ENCODE measurements around the gene ZNF532. TPM values are rescaled to one million over a fixed set of nuclear protein-coding genes. Genes with fewer than 3 reads are reported as not detected.

Gene ZNF532
- total RNA-seq, 4 donors from 2014 or later = 16.2 to 26.9 (median 22.7) TPM

- in situ Hi-C loops (cut with MboI; ENCODE audit: low pct_ligation_motif_present in 1 of 4, low pct_unique_long_range_greater_than_20kb in 1 of 4, low sequenced_read_pairs in 3 of 4) = no loop called here
- Histone ChIP-seq H3K36me3 (no peaks in the 10 kb centered on the region), H3K9me3 (no peaks in the 10 kb centered on the region), H3K27me3 (no peaks in the 10 kb centered on the region), H3K4me3 (no peak overlapping the region), H3K27ac (no peak overlapping the region), H3K4me1 (no peaks in the 10 kb centered on the region)
- intact Hi-C loops (cut with DNase I; ENCODE audit: low total_unique reads) = no loop called here
- TF ChIP-seq EP300 (IDR thresholded peaks at IDR 0.05; ENCODE audit: low read depth) (no peak), POLR2AphosphoS5 (IDR thresholded peaks at IDR 0.05) (no peak), CTCF (IDR thresholded peaks at IDR 0.05) (no peak), POLR2A (IDR thresholded peaks at IDR 0.05) (no peak)
- 87 to 91% methylated on average over 5 of the region's 5 CpGs for WGBS, 2 donors (ENCODE audit: low coverage in 1 of 2)
- DNase-seq = no peak
Observed at GRCh38 chr18:58902961-58903360, 38.3 kb downstream of the ZNF532 start.

DNA sequence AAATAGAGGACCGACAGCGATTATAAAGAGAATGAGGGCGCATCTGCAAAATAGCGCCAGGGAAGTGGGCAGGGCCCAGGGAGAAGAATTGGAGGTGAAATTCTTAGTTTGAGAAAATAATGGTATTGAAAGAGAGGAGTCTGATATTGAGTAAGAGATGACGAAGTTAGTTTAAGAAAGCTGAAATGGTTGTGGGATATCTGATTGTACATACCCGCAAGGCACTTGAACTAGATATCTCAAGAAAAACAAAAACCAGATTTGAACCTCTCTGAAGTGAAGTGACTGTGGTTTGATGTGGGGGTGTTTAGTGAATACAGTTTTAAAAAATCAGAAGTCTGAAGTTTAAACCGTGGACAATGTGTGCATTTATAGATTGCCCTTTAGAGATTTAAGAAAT lies 38.9 kb downstream of the ZNF532 start:
- TF ChIP-seq CTCF (IDR thresholded peaks at IDR 0.05) = no peak
- no peak for TF ChIP-seq EP300 (IDR thresholded peaks at IDR 0.05; ENCODE audit: low read depth)
- no peak for TF ChIP-seq POLR2A (IDR thresholded peaks at IDR 0.05)
- TF ChIP-seq POLR2AphosphoS5 (IDR thresholded peaks at IDR 0.05) = no peak
- H3K9me3 ChIP-seq = no peaks in the 10 kb centered on the region
- H3K27ac ChIP-seq = no peak overlapping the region
- in situ Hi-C loops (cut with MboI; ENCODE audit: low pct_ligation_motif_present in 1 of 4, low pct_unique_long_range_greater_than_20kb in 1 of 4, low sequenced_read_pairs in 3 of 4) = no loop called here
- H3K27me3 ChIP-seq = no peaks in the 10 kb centered on the region
- no peaks in the 10 kb centered on the region for H3K36me3 ChIP-seq
- DNase-seq = no peak
- intact Hi-C loops (cut with DNase I; ENCODE audit: low total_unique reads) = no loop called here
- no peaks in the 10 kb centered on the region for H3K4me1 ChIP-seq
- no peak overlapping the region for H3K4me3 ChIP-seq
- 89 to 96% methylated on average over 7 of the region's 7 CpGs for WGBS, 2 donors (ENCODE audit: low coverage in 1 of 2)

GRCh38 chr18:58905777-58906428 lies 41.2 kb downstream of the ZNF532 start:
- no peak overlapping the region for H3K27ac ChIP-seq
- in situ Hi-C loops (cut with MboI; ENCODE audit: low pct_ligation_motif_present in 1 of 4, low pct_unique_long_range_greater_than_20kb in 1 of 4, low sequenced_read_pairs in 3 of 4) = no loop called here

DNA sequence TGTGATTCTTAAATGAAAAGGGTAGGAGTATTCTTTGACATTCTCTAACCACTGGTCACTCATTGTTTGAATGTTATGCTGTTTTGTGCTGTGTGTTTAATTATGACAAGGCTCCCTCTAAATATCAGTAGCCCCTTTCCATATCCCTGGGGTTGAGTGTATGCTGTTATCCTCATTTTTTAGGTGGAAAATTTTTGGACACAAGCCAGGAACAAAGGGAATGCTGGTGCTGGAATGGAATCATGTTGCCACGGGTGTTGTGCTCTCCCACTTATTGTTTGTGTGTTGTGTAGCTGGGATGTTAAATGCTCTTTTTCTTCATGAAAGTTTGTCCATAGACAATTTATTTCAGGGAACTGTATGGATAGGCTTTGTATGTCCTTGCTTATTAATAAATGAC lies 43.3 kb downstream of the ZNF532 start:
- WGBS, 2 donors (ENCODE audit: low coverage in 1 of 2) = 33 to 61% methylated on average over 1 of the region's 1 CpG
- intact Hi-C loops (cut with DNase I; ENCODE audit: low total_unique reads) = no loop called here
- H3K9me3 ChIP-seq = no peaks in the 10 kb centered on the region
- H3K4me3 ChIP-seq = no peak overlapping the region
- no peak for DNase-seq
- no peaks in the 10 kb centered on the region for H3K36me3 ChIP-seq
- in situ Hi-C loops (cut with MboI; ENCODE audit: low pct_ligation_motif_present in 1 of 4, low pct_unique_long_range_greater_than_20kb in 1 of 4, low sequenced_read_pairs in 3 of 4) = no loop called here
- H3K27me3 ChIP-seq = no peaks in the 10 kb centered on the region
- H3K27ac ChIP-seq = no peak overlapping the region
- TF ChIP-seq POLR2A (IDR thresholded peaks at IDR 0.05) = no peak
- TF ChIP-seq POLR2AphosphoS5 (IDR thresholded peaks at IDR 0.05) = no peak
- no peak for TF ChIP-seq CTCF (IDR thresholded peaks at IDR 0.05)
- no peak for TF ChIP-seq EP300 (IDR thresholded peaks at IDR 0.05; ENCODE audit: low read depth)
- H3K4me1 ChIP-seq = peaks cover 6 to 15% (median 8%) of the 10 kb centered on the region in 4 donors

More at GRCh38 chr18:58905777-58906428, 41.2 kb downstream of the ZNF532 start:
- H3K27me3 ChIP-seq = no peaks in the 10 kb centered on the region
- peaks cover 0 to 2% (median 0%) of the 10 kb centered on the region in 4 donors for H3K4me1 ChIP-seq
- H3K4me3 ChIP-seq = no peak overlapping the region
- 84 to 88% methylated on average over 7 to 10 of the region's 10 CpGs for WGBS, 2 donors (ENCODE audit: low coverage in 1 of 2)
- no peaks in the 10 kb centered on the region for H3K9me3 ChIP-seq
- TF ChIP-seq EP300 (IDR thresholded peaks at IDR 0.05; ENCODE audit: low read depth) = no peak
- no peak for TF ChIP-seq POLR2AphosphoS5 (IDR thresholded peaks at IDR 0.05)
- no peak for TF ChIP-seq CTCF (IDR thresholded peaks at IDR 0.05)
- no peak for TF ChIP-seq POLR2A (IDR thresholded peaks at IDR 0.05)
- no peaks in the 10 kb centered on the region for H3K36me3 ChIP-seq
- intact Hi-C loops (cut with DNase I; ENCODE audit: low total_unique reads) = no loop called here
- DNase-seq = no peak
